GM19395 (cell line): ENCODE measurements around the gene CLDN18.

Source experiments
- ATAC-seq: cut with Tn5 transposase; IDR thresholded peaks from one replicate; pipeline ENCODE4 v1.9.1; 2021; ENCODE audit warnings: mild to moderate bottlenecking, moderate library complexity; ENCODE audit not compliant: unreplicated experiment

The CLDN18 gene

DNA sequence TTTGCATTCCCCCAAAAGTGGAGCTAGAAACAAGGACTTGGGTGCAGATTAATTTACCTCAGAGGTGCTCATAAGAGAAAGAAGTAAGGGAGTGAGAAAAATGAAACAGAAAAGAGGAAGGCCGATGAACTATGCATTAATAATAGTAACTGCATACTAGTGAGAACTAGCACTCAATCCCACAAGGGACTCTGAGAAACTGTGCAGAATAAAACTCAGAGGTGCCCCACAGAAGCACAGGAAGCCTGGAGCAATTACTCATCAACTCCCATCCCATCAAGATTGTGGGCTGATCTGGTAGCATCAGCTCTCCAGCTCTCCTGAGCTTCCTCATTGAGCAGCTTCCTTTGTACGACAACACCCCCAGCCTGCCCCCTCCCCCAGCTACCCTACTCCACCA lies 50.8 kb downstream of the CLDN18 start:
- peak; percentile 69 for ATAC-seq

DNA sequence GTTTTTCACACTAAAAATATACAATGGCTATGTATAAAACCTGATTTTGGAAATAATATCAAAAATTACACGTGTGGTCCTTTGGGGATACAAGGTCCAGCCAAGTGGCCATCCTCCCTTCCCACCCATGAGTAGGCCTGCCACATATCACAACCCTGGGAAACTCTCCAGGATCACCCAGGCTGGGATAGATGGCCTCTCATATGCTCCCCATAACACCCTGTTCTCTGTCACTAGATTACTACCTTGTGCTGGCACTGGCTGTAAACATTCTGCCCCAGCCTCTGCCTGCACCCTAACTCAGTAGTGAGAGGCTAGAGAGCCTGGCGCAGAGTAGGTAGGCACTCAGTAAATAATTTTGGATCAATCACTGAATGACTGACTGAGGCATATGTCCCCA lies 52.1 kb downstream of the CLDN18 start:
- no peak for ATAC-seq

DNA sequence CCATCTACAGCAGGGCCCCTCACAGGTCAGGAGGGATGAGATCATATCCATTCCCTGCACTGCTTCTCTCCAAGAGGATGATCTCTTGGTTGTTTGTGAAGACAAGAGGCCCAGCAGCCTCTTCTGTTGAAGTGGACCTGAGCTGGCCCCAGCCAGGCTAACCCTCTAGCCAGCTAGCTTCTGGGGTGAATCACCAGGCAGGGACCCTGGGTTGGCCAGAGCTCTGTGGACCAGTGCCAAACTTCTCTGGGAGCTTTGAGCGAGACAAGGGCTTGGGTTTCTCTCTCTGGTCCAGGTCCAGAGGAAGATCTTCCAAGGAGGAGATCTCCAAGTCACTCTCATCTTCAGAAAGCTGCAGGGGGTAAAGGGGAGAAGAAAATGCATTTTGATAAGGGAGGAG lies 52.7 kb downstream of the CLDN18 start:
- no peak for ATAC-seq

DNA sequence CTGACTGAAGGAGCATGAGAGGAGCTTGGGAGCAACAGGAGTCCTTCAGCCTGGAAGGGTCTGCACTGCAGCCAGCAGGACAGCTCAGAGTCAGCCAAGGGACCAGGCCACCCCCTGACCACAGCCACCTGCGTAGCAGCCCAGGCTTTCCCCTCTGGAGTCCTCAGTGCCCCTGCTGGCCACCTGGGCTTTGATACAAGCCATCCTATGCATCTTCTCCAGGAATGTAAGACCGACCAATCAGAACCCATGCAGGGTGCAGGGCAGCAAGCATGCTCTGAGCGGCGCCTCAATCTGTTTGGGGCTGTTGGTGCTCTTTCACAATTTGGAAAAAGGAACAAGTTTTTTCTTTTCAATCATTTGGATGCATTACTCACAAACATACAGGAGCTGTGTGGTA lies 53.5 kb downstream of the CLDN18 start:
- no peak for ATAC-seq

DNA sequence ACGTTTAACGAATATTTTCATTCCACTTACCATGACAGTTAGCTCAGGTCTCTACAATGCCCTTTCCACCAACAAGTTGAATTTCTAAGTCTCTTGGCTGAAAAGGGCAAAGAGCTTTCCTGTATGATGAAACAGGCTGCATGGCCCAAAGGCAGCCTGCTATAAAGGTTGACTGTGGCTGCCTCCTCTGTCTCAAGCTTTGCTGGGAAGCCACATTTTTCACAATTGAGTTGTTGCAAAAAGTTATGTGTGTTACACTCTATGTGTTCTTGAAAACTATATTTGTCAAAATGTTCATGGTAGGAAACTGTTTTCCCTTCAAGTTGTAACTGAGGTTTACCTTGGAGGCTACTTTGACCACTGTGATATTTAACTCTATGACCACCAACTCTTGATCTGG lies 56.0 kb downstream of the CLDN18 start:
- no peak for ATAC-seq

DNA sequence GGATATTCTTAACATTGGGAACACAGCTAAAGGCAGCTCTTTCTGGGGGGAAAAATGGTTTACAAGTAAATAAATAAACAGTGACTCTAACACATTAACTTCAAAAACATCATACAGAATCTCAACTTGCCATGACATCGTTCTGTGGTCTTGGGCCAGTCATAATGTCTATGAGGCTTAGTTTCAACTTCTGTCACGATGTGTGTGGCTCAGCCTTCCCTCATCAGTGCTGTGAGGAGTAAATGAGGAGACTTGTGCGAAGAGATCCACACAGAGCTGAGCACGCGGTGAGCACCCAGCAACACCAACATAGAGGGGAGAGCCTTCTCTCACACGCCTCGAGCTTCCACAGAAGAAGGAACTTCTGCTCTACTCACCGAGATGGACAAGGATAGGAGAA lies 56.4 kb downstream of the CLDN18 start:
- ATAC-seq, result peak; percentile 93

DNA sequence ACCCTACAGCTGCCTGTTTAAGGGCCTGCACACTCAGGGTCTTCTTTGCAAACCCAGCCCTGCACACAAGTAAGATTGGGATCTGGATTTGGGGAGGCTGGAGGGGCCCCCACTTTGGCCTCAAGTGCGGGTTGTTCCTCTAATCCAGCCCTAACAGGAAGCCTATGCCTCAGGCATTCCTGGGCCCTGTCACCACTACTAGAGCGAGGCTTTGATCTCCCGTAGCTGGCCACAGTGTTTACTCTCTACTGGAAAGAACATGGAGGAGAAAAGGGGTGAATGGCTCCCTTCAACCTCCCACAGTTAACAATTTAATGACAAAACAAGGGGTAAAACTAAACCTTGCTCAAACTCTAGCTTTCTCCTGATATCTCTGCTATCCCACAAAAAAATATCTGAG lies 57.0 kb downstream of the CLDN18 start:
- no peak for ATAC-seq

DNA sequence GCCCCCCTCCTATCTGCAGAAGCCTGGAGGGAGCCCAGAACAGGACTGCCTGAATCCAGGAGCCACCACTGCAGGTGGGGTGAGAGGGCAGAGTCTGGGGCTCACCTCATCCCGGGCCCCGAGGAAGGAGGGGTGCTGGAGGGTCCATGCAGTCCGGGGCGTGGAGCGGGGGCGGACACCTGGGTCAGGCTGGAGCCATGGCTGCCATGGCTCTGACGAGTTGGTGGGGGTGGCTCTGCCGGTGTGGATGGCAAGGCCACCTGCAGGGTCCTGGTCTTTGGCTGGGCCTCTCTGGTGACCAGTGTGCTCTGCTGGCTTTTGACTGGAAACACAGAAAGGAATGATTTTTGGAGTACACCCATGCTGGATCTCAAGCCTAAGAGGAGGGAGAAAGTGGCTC lies 58.1 kb downstream of the CLDN18 start:
- ATAC-seq, result no peak

DNA sequence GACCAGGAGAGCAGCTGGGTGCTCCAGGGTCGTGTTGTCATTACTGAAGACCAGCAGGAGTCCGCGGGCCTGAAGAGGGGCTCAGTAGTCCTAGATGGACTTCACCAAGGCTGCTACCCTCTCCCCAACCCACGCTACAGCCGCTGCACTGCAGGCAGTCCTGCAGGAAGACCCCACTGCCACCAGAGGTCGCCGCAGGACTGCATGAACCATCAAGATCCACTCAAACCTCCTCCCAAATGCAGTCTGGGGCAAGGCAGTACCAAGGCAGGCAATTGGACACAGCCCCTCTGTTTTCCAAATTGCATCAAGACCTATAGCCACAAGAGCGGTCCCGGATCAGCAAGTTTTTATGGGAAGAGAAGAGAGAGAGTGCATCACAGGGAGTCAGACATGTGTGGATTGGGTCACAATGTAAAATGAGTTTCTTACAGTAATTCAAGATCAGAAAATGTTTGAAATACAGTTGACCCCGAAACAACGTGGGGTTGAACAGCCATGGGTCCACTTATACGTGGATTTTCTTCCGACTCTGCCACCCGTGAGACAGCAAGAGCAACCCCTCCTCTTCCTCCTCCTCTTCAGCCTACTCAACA lies 58.7 kb downstream of the CLDN18 start:
- ATAC-seq, result peak; percentile 77

DNA sequence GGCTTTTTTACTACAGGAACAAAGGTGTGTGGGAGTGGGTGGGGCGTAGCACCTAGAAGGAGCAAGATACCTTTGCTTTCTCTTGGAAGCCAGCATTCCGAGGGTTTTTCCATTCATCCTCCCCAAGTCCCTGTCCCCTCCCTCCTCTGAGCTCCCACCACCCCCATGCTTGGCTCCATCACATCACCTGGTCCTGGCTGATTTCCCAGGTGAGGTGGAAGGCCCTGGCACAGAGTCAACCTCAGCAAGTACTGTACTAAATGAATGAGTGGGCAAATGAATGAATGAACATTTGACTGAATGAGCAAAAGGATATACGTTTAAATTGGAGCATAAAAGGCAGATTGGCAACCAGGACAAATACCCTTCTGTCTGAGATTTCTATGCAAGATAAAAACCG lies 60.0 kb downstream of the CLDN18 start:
- ATAC-seq, result no peak

DNA sequence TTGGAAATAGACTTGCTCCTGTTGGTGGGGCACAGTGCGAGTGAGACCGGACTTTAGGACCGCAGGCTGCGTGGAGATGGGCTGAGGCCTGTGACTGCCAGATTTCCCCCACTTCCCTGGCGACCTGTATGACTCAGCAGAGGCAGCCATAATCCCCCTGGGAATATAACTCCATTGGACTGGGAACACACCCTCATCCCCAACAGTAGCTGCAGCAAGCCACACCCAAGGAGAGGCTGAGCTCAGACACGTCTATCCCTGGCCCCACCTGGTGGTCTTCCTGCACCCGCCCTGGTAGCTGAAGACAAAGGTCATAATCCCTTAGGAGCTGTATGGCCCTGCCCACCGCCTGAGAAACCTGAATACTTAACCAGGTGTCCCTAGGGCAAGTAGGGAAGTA lies 62.8 kb downstream of the CLDN18 start:
- no peak for ATAC-seq

DNA sequence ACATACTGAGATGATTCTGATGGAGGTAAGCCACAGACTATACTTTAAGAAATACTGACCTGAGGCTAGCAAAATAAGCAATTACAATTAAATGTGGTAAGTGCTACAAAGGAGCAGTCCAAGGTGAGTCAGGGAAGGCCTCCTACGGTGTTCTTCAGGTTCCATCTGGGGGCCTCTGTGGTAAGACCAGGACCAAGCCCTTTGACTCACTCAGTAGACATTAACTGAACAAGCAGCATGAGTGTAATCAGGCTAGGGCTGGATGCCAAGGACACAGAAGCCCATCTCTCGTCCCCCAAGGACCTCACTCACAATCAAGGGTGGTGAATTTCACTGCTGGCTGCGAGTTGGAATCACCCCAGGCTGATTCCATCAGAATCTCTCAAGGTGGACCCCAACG lies 68.1 kb downstream of the CLDN18 start:
- ATAC-seq, result no peak

DNA sequence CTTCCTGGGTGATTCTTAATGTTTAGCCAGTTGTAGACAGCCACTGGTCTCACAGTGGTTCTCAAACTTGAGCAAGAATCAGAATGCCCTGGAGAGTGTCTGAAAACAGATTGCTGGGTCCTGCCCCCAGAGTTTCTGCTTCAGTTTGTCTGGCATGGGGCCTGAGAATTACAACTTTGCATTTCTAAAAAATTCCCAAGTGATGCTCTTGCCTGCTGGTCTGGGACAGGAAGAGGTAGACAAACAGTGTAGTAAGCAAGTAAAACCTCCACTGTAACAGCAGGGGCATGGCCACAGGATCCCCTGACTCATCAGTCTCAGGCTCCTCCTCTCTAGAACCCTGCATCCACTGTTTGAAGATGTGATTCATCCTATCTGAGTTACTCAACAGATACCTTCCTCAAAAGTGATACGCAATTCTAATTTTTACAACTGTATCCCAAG lies 69.0 kb downstream of the CLDN18 start:
- ATAC-seq, result no peak

DNA sequence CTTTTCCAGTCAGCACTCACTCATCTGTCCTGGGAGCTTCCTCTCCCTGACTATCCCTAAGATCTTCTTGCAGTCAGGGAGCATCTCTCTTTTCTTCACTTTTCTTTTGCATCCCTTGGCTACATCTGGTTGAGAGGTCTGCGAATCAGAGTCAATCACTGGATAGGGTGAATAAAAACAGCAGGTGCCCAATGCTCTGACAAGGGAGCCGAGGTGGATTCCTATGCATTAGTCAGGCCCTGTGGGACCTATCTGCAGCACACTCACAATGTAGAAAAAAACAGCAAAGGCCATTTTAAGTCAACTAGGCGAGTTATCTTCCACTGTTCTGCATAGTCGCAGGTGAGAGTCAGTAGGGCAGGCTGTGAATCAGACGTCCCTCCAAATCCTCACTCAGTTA lies 69.9 kb downstream of the CLDN18 start:
- ATAC-seq, result no peak

DNA sequence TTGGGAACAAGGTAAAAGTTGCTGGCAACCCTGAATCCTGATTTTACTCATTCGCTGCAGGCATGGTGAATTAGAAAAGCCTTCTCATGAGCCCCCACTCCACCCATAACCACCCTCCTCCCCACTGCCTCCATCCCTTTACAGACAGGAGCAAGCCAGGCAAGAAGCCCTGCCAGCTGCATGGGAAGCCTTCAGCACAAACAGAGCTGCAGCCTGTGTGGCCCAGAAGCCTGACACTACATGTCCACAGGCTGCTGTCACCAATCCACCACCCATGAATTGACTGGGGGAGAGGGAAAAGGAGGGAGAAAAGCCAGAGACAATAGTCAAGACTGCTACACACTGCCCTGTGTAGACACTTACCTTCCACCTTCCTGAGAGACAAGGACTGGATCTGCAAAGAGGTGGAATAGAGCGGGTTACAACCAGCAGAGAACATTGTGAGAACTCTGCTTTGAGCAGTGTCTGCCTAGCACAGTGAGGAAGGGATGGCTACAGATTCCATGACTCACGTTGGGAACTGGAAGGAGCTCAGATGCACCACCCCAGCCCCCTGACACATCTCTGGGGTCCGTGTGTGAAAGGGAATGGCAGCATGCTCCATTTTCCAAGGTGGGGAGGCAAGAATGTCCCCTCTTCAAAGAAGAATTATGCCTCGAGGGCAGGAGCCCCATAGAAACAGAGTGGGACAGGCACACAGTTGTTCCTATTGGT lies 71.6 kb downstream of the CLDN18 start:
- no peak for ATAC-seq

DNA sequence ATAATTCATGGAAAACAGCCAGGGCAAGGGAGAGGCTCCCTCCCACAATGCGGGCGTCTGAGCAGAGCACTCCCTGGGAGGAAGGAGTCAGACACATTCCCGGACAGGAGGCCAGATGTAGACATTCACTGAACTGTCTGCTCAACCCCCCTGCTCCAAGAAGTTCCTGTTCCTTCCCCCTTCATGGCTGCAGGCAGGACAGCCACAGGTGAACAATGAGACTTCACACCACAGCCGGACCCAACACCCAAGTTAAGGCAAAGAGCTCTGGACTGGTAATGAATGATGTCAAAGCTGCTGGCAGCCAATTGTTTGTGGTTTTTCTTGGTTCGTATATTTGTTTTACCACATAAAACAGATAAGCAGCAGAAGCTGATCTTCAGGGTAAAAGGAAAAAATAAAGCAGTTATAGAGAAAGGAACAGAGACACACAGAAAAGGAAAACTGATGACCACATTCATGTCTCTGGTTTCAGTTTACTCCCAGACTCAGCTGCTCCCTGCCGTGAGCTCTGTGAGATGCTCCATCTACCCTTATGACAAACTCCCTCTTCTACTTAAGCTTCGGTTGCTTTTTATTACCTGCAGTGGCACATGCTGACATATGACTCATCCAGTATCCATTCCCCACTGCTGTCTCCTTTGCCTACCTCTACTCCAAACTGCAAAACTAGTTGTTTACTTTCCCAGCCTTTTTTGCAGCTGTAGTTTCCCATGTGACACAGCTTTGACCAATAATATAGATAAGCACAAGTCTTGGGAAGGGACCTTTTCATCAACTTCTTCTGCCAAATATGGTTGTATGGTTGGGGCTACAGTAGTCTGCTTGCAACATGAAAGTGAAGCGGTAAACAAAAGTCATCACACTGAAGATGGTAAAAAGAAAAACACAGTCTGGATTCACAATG lies 72.4 kb downstream of the CLDN18 start:
- ATAC-seq, result peak; percentile 77

DNA sequence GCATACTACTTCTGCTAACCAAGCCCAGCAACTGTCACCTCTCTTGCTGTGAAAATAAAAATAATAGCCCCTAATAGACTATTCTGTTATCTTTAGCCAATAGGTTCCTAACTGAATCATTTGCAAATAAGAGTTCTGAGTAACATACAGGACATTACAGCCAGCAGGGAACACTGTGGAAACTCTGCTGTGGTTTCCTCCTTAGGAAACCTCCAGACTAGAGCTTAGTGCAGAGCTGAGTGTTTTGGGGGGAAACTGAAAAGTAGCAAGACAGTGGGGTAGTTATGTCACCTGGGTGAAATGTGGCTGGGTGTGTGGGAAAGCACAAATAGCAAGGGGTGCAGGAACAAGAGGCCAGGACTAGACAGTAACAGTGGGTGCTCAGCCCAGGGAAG lies 73.0 kb downstream of the CLDN18 start:
- peak; percentile 49 for ATAC-seq
